Left ventricle myocardium inferior (tissue), 1 donor: Measurements from ENCODE around the gene TMED10. TPM values are rescaled to one million over a fixed set of nuclear protein-coding genes. Genes with fewer than 3 reads are reported as not detected.

ENCODE experiments used
- DNase-seq: peaks from one replicate; pipeline ENCODE4 v3.0.0-alpha.2; 2020
- H3K27ac ChIP-seq: fragments of 200-600 bp; replicated peaks from 2 replicates; pipeline ENCODE4 v1.8.0; 2021
- H3K27me3 ChIP-seq: fragments of 200-600 bp; 2 replicates; pipeline ENCODE4 v1.8.0; 2021; ENCODE audit warnings: low read depth
- H3K36me3 ChIP-seq: fragments of 200-600 bp; 2 replicates; pipeline ENCODE4 v1.8.0; 2021
- H3K4me1 ChIP-seq: fragments of 200-600 bp; 2 replicates; pipeline ENCODE4 v1.8.0; 2021
- H3K4me3 ChIP-seq: fragments of 200-600 bp; 2 replicates; pipeline ENCODE4 v1.8.0; 2021; ENCODE audit warnings: mild to moderate bottlenecking, moderate library complexity
- H3K9me3 ChIP-seq: fragments of 200-600 bp; replicated peaks from 2 replicates; pipeline ENCODE4 v1.8.0; 2021
- CTCF ChIP-seq: fragments of 200-600 bp; IDR thresholded peaks from 2 replicates; pipeline ENCODE4 v1.8.0; 2021; ENCODE audit warnings: antibody characterized with exemption, mild to moderate bottlenecking, borderline replicate concordance
- intact Hi-C: fragments of 100-400 bp; cut with micrococcal nuclease; formaldehyde crosslinking; loops from one replicate; pipeline ENCODE4 v1.11.0; 2022
- total RNA-seq: library from RNA; stranded (reverse); fragmentation: NEBNext Ultra II Directional; extraction: Animal tissue kit (Norgen Biotek cat#: 25700); gene quantifications from one replicate; pipeline ENCODE4 v1.2.1, GENCODE V29; 2021
- donor health status: DM: no; HTN: yes; CAD: no; lungs with severe emphysema.

The TMED10 gene
- total RNA-seq, 1 donor from 2014 or later: 278 TPM

- H3K9me3 ChIP-seq: no peaks in the 10 kb centered on the region
- intact Hi-C loops: no loop called here
- no peak overlapping the region for H3K4me3 ChIP-seq
- H3K4me1 ChIP-seq: peaks cover 7% of the 10 kb centered on the region
- no peak overlapping the region for H3K27ac ChIP-seq
- DNase-seq: no peak
- no peak for TF ChIP-seq CTCF
- H3K36me3 ChIP-seq: peaks cover 75% of the 10 kb centered on the region
- no peaks in the 10 kb centered on the region for H3K27me3 ChIP-seq
These were observed 57.4 kb downstream of the TMED10 start for GRCh38 chr14:75119056-75119455.

- no peak for DNase-seq
These were observed 62.4 kb downstream of the TMED10 start for GRCh38 chr14:75113932-75114539.

GRCh38 chr14:75109877-75110276 is 66.5 kb downstream of the TMED10 start:
- TF ChIP-seq CTCF: no peak
- Histone ChIP-seq H3K27me3 (no peaks in the 10 kb centered on the region), H3K4me3 (no peak overlapping the region), H3K27ac (no peak overlapping the region), H3K36me3 (peaks cover 100% of the 10 kb centered on the region), H3K9me3 (no peaks in the 10 kb centered on the region), H3K4me1 (no peaks in the 10 kb centered on the region)
- DNase-seq: no peak
- intact Hi-C loops: no loop called here

More at GRCh38 chr14:75113932-75114539, 62.4 kb downstream of the TMED10 start:
- peaks cover 100% of the 10 kb centered on the region for H3K36me3 ChIP-seq
- no peak for TF ChIP-seq CTCF
- H3K4me3 ChIP-seq: no peak overlapping the region
- H3K27me3 ChIP-seq: no peaks in the 10 kb centered on the region
- H3K27ac ChIP-seq: no peak overlapping the region
- H3K4me1 ChIP-seq: no peaks in the 10 kb centered on the region
- no peaks in the 10 kb centered on the region for H3K9me3 ChIP-seq
- intact Hi-C loops: no loop called here

GRCh38 chr14:75107186-75107585 is 69.2 kb downstream of the TMED10 start:
- Histone ChIP-seq H3K9me3 (no peaks in the 10 kb centered on the region), H3K4me1 (no peaks in the 10 kb centered on the region), H3K36me3 (peaks cover 97% of the 10 kb centered on the region), H3K27me3 (no peaks in the 10 kb centered on the region), H3K27ac (no peak overlapping the region), H3K4me3 (no peak overlapping the region)
- intact Hi-C loops: no loop called here
- no peak for TF ChIP-seq CTCF
- DNase-seq: no peak

- peaks cover 11% of the 10 kb centered on the region for H3K4me1 ChIP-seq
- H3K4me3 ChIP-seq: no peak overlapping the region
- TF ChIP-seq CTCF: no peak
- no peak overlapping the region for H3K27ac ChIP-seq
- peaks cover 96% of the 10 kb centered on the region for H3K36me3 ChIP-seq
- H3K9me3 ChIP-seq: no peaks in the 10 kb centered on the region
- intact Hi-C loops: no loop called here
- no peak for DNase-seq
- H3K27me3 ChIP-seq: no peaks in the 10 kb centered on the region
These were observed 74.9 kb downstream of the TMED10 start for GRCh38 chr14:75101491-75101890.
